Thoracic aorta (tissue), 2 donors: Measurements from ENCODE around the gene IL10RA. TPM values are rescaled to one million over a fixed set of nuclear protein-coding genes. Genes with fewer than 3 reads are reported as not detected.

Source experiments
- ATAC-seq: fragments of 150-250 bp; one replicate; pipeline ENCODE4 v1.8.0; 2017; ENCODE audit warnings: low read depth; ENCODE audit not compliant: insufficient number of reproducible peaks, low FRiP score
- DNase-seq: peaks from one replicate; pipeline ENCODE4 v3.0.0-alpha.2; 2020; ENCODE audit warnings: low spot score
- H3K27ac ChIP-seq, 2 donors: fragments of 200-600 bp; sonication (generic); 1 replicate in 1 of 2; 2 replicates in 1 of 2; pipeline ENCODE4 v1.5.1; 2016; ENCODE audit warnings: mild to moderate bottlenecking in 2 of 2, moderate library complexity in 2 of 2
- H3K27me3 ChIP-seq: fragments of 200-600 bp; sonication (generic); replicated peaks from 2 replicates; pipeline ENCODE4 v1.6.0; 2016; ENCODE audit warnings: mild to moderate bottlenecking; ENCODE audit not compliant: insufficient read depth
- H3K36me3 ChIP-seq: fragments of 200-600 bp; sonication (generic); one replicate; pipeline ENCODE4 v1.5.1; 2016
- H3K4me1 ChIP-seq, 2 donors: fragments of 200-600 bp; sonication (generic); 1 replicate in 1 of 2; 2 replicates in 1 of 2; pipeline versions ENCODE4 v1.5.1 to v1.6.0; 2016; ENCODE audit warnings: low read depth in 2 of 2, mild to moderate bottlenecking in 1 of 2; ENCODE audit not compliant: control insufficient read depth in 1 of 2
- H3K4me3 ChIP-seq: fragments of 200-600 bp; sonication (generic); 2 replicates; pipeline ENCODE4 v1.5.1; 2016; ENCODE audit warnings: mild to moderate bottlenecking
- H3K9me3 ChIP-seq: fragments of 200-600 bp; sonication (generic); 2 replicates; pipeline ENCODE4 v1.5.1; 2016
- total RNA-seq, 2 donors: library from RNA; depleted of rRNA; stranded (reverse); fragments of >200 nt; gene quantifications; one replicate each; pipeline versions ENCODE4 v1.1.0 to v1.2.3, GENCODE V29; 2016
- TF ChIP-seq, protein P1 (sequence below): fragments of 200-600 bp; sonication (generic); IDR thresholded peaks from one replicate; pipeline ENCODE4 v1.5.1; 2019; ENCODE audit warnings: antibody characterized with exemption

The IL10RA gene
- total RNA-seq, 2 donors from 2014 or later = 36.4 to 72.6 TPM

GRCh38 chr11:117980280-117980679, 5.9 kb upstream of the IL10RA start:
- H3K4me1 ChIP-seq = no peaks in the 10 kb centered on the region
- no peaks in the 10 kb centered on the region for H3K36me3 ChIP-seq
- ATAC-seq (no peak), DNase-seq (no peak)
- peak overlapping the region in 1 of 2 donors; percentile 2 for H3K27ac ChIP-seq
- H3K9me3 ChIP-seq = no peaks in the 10 kb centered on the region
- TF ChIP-seq, protein P1, sequence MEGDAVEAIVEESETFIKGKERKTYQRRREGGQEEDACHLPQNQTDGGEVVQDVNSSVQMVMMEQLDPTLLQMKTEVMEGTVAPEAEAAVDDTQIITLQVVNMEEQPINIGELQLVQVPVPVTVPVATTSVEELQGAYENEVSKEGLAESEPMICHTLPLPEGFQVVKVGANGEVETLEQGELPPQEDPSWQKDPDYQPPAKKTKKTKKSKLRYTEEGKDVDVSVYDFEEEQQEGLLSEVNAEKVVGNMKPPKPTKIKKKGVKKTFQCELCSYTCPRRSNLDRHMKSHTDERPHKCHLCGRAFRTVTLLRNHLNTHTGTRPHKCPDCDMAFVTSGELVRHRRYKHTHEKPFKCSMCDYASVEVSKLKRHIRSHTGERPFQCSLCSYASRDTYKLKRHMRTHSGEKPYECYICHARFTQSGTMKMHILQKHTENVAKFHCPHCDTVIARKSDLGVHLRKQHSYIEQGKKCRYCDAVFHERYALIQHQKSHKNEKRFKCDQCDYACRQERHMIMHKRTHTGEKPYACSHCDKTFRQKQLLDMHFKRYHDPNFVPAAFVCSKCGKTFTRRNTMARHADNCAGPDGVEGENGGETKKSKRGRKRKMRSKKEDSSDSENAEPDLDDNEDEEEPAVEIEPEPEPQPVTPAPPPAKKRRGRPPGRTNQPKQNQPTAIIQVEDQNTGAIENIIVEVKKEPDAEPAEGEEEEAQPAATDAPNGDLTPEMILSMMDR = no peak
- no peaks in the 10 kb centered on the region for H3K27me3 ChIP-seq
- no peak overlapping the region for H3K4me3 ChIP-seq

DNA sequence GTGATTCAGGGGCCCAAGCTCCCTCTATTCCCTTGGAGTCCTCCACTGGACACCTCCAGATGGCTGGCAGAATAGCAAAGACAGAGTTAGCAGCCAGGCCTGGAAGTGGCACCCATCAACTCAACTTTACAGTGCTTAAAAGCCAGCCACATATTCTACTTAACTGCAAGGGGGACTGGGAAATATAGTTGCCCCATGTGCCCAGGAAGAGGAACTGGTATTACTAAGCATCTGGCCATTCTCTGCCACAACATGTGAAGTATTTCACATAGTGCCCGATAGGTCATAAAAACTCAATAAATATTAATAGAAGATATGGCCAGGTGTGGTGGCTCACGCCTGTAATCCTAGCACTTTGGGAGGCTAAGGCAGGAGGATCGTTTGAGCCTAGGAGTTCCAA, 5.5 kb upstream of the IL10RA start:
- no peak for ATAC-seq
- Histone ChIP-seq H3K9me3 (no peaks in the 10 kb centered on the region), H3K27ac (no peak overlapping the region), H3K36me3 (no peaks in the 10 kb centered on the region), H3K27me3 (no peaks in the 10 kb centered on the region), H3K4me3 (no peak overlapping the region), H3K4me1 (no peaks in the 10 kb centered on the region)
- DNase-seq = no peak
- TF ChIP-seq, protein P1 = no peak

GRCh38 chr11:117983163-117983475, 3.1 kb upstream of the IL10RA start:
- DNase-seq = no peak
- TF ChIP-seq, protein P1 = no peak
- Histone ChIP-seq H3K27ac (no peak overlapping the region), H3K27me3 (no peaks in the 10 kb centered on the region), H3K9me3 (no peaks in the 10 kb centered on the region), H3K4me3 (no peak overlapping the region), H3K4me1 (no peaks in the 10 kb centered on the region), H3K36me3 (no peaks in the 10 kb centered on the region)
- ATAC-seq = no peak

- no peaks in the 10 kb centered on the region for H3K4me1 ChIP-seq
- DNase-seq = no peak
Measured at GRCh38 chr11:117984476-117984875, 1.7 kb upstream of the IL10RA start.

GRCh38 chr11:117986981-117987574, 884 bp downstream of the IL10RA start:
- TF ChIP-seq, protein P1 = no peak
- Histone ChIP-seq H3K27me3 (no peaks in the 10 kb centered on the region), H3K9me3 (no peaks in the 10 kb centered on the region), H3K4me1 (no peaks in the 10 kb centered on the region), H3K4me3 (peak overlapping the region; percentile 70), H3K27ac (peak overlapping the region in 1 of 2 donors; percentile 55), H3K36me3 (no peaks in the 10 kb centered on the region)
- no peak for ATAC-seq
- DNase-seq = no peak

More at GRCh38 chr11:117984476-117984875, 1.7 kb upstream of the IL10RA start:
- no peak for ATAC-seq
- Histone ChIP-seq H3K27ac (no peak overlapping the region), H3K27me3 (no peaks in the 10 kb centered on the region), H3K36me3 (no peaks in the 10 kb centered on the region), H3K4me3 (no peak overlapping the region), H3K9me3 (no peaks in the 10 kb centered on the region)
- TF ChIP-seq, protein P1 = no peak
